Measurements from ENCODE around the gene AFF4.

AFF4 gene

DNA sequence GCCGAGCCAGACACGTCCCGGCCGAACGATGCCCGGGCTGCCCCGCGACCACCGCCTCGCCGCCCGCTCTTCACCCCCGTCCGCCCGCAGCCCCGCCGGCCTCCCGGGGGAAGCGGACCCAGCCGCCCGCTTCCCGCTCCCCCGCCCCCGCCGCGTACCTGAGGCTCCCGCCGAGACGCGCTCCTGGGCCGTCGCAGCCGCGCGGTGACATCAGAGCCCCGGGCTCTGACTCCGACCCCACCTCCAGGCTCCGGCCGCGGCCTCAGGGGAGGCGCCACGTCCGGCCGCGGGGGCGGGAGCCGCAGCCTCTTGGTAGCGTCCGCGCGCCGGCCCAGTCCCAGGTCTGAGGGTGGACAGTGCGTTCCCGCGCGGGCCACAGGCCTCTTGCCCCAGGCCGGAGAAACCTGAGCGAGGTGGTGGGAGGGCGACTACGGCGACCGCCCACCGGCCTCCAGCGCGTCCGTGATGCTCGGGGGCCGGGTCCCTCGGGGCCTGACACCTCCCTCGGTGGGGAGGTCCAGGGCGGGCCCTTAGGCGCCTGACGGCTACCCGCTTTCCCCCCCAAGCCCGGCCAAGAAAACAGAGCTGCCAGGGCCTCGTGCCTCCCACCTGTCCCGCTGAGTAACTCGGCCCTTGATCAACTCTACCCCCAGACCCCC, 132.9 kb downstream of the AFF4 start, which contains the start of gene SHROOM1:
TSS of gene SHROOM1 (minus strand) at position 212 of the 659 bp plus-strand sequence. CDS start 4,507 bp downstream, outside the sequence.
- DNase-seq (ENCODE audit: low read depth in 2 of 2) = peak; percentile 55 to 57
- no peak for TF ChIP-seq CTCF (IDR thresholded peaks at IDR 0.05; ENCODE audit: low read depth, low read length)
- H3K4me3 ChIP-seq (replicated peaks in 1 of 2; ENCODE audit: low read depth in 2 of 2, low read length in 2 of 2) = peak within 1 kb of the TSS; percentile 53 to 69

- peak; percentile 65 to 68 for DNase-seq (ENCODE audit: low read depth in 2 of 2)
- H3K4me3 ChIP-seq (replicated peaks in 1 of 2; ENCODE audit: low read depth in 2 of 2, low read length in 2 of 2) = peak overlapping the region; percentile 53 to 69
- TF ChIP-seq CTCF (IDR thresholded peaks at IDR 0.05; ENCODE audit: low read depth, low read length) = peak; percentile 74
Observed at GRCh38 chr5:132829742-132830435, 133.5 kb downstream of the AFF4 start.

- no peak for TF ChIP-seq CTCF (IDR thresholded peaks at IDR 0.05; ENCODE audit: low read depth, low read length)
- no peak for DNase-seq (ENCODE audit: low read depth in 2 of 2)
- H3K4me3 ChIP-seq (replicated peaks in 1 of 2; ENCODE audit: low read depth in 2 of 2, low read length in 2 of 2) = peak overlapping the region; percentile 53 to 69
Observed at GRCh38 chr5:132828846-132829494, 134.5 kb downstream of the AFF4 start.

- H3K4me3 ChIP-seq (replicated peaks in 1 of 2; ENCODE audit: low read depth in 2 of 2, low read length in 2 of 2) = no peak overlapping the region
- no peak for DNase-seq (ENCODE audit: low read depth in 2 of 2)
- TF ChIP-seq CTCF (IDR thresholded peaks at IDR 0.05; ENCODE audit: low read depth, low read length) = no peak
Observed at GRCh38 chr5:132827943-132828673, 135.3 kb downstream of the AFF4 start.

DNA sequence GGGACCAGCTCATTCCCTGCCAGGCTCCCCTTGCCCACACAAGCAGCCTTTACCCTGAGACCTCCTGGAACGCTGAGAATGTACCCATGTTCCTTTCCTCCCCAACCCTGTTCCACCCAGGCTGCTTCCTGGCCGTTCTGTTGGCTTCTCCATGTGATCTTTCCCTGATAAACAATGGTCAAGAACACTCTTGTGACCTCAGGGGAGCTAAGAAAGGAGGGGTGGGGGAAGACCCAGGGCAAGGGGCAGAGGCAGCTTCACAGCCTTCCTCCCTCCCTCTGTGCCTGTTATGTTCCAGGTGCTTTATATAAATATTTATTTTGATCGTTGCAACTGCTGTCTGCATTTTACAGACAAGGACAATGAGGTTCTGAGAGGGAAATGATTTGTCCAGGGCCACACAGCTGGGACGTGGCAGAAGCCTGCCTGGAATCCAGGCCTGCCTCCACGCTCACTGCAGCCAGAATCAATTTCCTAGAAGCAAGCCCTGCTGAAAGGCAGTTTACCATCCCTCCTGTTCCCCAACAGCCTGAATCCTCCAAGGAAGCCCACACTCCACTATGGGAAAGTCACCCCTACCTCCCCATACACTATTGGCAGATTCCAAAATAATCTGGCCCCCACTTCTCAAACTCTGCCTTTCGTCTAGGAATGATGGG, 136.9 kb downstream of the AFF4 start:
- TF ChIP-seq CTCF (IDR thresholded peaks at IDR 0.05; ENCODE audit: low read depth, low read length) = no peak

DNA sequence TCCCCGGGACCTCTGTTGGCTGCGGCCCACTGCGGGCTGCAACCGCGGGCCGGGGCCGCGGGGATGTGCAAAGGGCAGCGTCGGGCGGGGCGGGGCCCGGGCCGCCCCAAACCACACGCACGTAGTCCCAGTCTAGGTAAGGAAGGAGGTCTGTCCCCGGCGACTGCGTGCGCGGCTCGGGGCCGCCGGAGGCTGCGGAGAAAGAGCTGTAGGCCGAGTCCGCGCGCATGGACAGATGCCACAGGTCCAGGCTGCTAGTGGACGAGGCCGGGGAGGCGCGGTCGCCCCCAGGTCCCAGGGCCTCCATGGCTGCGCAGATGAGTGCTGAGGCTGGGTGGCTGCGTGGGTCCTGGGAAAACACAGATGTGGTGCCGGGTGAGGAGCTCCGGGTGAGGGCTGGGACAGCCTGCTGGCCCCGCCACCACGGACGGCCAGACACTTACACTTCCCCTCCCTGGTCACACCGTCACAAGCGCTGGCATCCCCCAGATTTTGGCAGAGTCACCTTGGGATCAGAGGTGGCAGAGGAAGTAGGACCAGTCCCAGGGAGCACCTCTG, 137.5 kb downstream of the AFF4 start:
- H3K4me3 ChIP-seq (replicated peaks in 1 of 2; ENCODE audit: low read depth in 2 of 2, low read length in 2 of 2) = no peak overlapping the region
- TF ChIP-seq CTCF (IDR thresholded peaks at IDR 0.05; ENCODE audit: low read depth, low read length) = no peak
- DNase-seq (ENCODE audit: low read depth in 2 of 2) = no peak

More for the DNA sequence above, 136.9 kb downstream of the AFF4 start:
- DNase-seq (ENCODE audit: low read depth in 2 of 2) = no peak
- no peak overlapping the region for H3K4me3 ChIP-seq (replicated peaks in 1 of 2; ENCODE audit: low read depth in 2 of 2, low read length in 2 of 2)
